Natural killer cell (primary cell): Measurements from ENCODE around the gene CEP43. TPM values are rescaled to one million over a fixed set of nuclear protein-coding genes. Genes with fewer than 3 reads are reported as not detected.

Experiments used
- ATAC-seq, 3 donors: fragments of 150-1000 bp in 2 of 3; fragments of 200-7000 bp in 1 of 3; cut with Tn5 transposase; 1 replicate in 1 of 3; 2 replicates in 2 of 3; pipeline ENCODE4 v1.10.0; 2021; ENCODE audit warnings: mild to moderate bottlenecking in 2 of 3, moderate library complexity in 2 of 3
- DNase-seq, 2 donors: peaks; one replicate each; pipeline versions ENCODE4 v3.0.0 to v3.0.0-alpha.2; 2013 to 2021; ENCODE audit warnings: mixed read lengths in 1 of 2
- H3K27ac ChIP-seq: one replicate; pipeline ENCODE4 v1.5.1; 2013; ENCODE audit warnings: mild to moderate bottlenecking, low read length
- H3K27me3 ChIP-seq: one replicate; pipeline ENCODE4 v1.6.1; 2013; ENCODE audit warnings: low read length; ENCODE audit not compliant: control insufficient read depth, insufficient read depth
- H3K36me3 ChIP-seq: one replicate; pipeline ENCODE4 v1.6.1; 2013; ENCODE audit warnings: low read length; ENCODE audit not compliant: control insufficient read depth, insufficient read depth
- H3K4me1 ChIP-seq: one replicate; pipeline ENCODE4 v1.6.1; 2013; ENCODE audit warnings: low read length; ENCODE audit not compliant: control insufficient read depth, insufficient read depth
- H3K4me3 ChIP-seq: one replicate; pipeline ENCODE4 v1.5.1; 2013; ENCODE audit warnings: low read length
- H3K9me3 ChIP-seq: one replicate; pipeline ENCODE4 v1.6.1; 2013; ENCODE audit warnings: low read length; ENCODE audit not compliant: control insufficient read depth, insufficient read depth
- H3K27ac Mint-ChIP-seq, 2 donors: one replicate each; pipeline ENCODE4 v1.8.0; 2022; ENCODE audit warnings: mild to moderate bottlenecking in 2 of 2, mixed read lengths in 2 of 2, moderate library complexity in 1 of 2
- H3K27me3 Mint-ChIP-seq, 2 donors: one replicate each; pipeline ENCODE4 v1.8.0; 2022; ENCODE audit warnings: low read depth in 2 of 2, mixed read lengths in 2 of 2
- H3K36me3 Mint-ChIP-seq: one replicate; pipeline ENCODE4 v1.8.0; 2022; ENCODE audit warnings: mixed read lengths
- H3K4me1 Mint-ChIP-seq, 2 donors: one replicate each; pipeline ENCODE4 v1.8.0; 2022; ENCODE audit warnings: mixed read lengths in 2 of 2
- H3K4me3 Mint-ChIP-seq: one replicate; pipeline ENCODE4 v1.8.0; 2022; ENCODE audit warnings: mild to moderate bottlenecking, moderate library complexity, mixed read lengths
- H3K9me3 Mint-ChIP-seq, 2 donors: one replicate each; pipeline ENCODE4 v1.8.0; 2022; ENCODE audit warnings: mixed read lengths in 2 of 2
- WGBS: methylation state at CpG from one replicate; pipeline ENCODE4 v1.1.7; 2013; ENCODE audit warnings: missing lambda C conversion rate; ENCODE audit not compliant: insufficient coverage; 5-methylcytosine and 5-hydroxymethylcytosine counted together
- intact Hi-C: fragments of 100-400 bp; cut with micrococcal nuclease; formaldehyde crosslinking; loops from one replicate; pipeline ENCODE4 v1.14.2; 2022
- total RNA-seq, 4 donors: library from RNA; stranded (reverse); fragments of 120-200 nt in 1 of 4; gene quantifications; one replicate each; pipeline versions ENCODE4 v1.2.3 to v1.2.4, GENCODE V29; 2013 to 2022
- TF ChIP-seq, protein P1 (sequence below): fragments of 200-600 bp; IDR thresholded peaks from one replicate; pipeline ENCODE4 v1.8.0; 2022; ENCODE audit warnings: antibody characterized with exemption

Gene CEP43
- total RNA-seq, 3 donors from 2014 or later (not counting 1 experiment from before 2014, with no cell fraction given) = 13.5 to 17.0 (median 15.4) TPM

DNA sequence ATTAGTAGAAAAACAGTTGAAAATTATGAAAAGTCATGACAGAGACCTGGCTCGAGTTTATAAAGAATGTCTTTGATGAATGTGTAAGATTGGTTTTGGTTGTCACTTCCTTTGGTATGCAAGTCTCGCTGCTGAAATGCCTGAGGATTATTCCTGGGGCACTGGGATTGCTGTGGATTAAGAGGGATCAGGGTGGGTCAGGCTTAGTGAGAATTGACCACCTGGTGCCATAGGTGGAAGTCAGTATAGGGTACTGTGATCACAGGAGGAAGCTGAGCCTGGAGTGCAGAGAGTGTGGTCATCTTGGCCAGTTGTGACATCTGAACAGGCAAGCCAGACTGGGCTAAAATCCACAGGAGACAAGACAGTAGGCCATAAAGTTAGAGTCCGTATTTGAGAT, 34.9 kb downstream of the CEP43 start:
- intact Hi-C loops = no loop called here
- ATAC-seq (no peak), DNase-seq (no peak)
- Mint-ChIP-seq H3K27ac (no peak overlapping the region), H3K4me1 (no peaks in the 10 kb centered on the region), H3K27me3 (no peaks in the 10 kb centered on the region), H3K36me3 (peaks cover 8% of the 10 kb centered on the region), H3K9me3 (no peaks in the 10 kb centered on the region), H3K4me3 (no peak overlapping the region)
- Histone ChIP-seq H3K27me3 (no peaks in the 10 kb centered on the region), H3K9me3 (no peaks in the 10 kb centered on the region), H3K4me3 (no peak overlapping the region), H3K4me1 (no peaks in the 10 kb centered on the region), H3K27ac (no peak overlapping the region), H3K36me3 (peaks cover 38% of the 10 kb centered on the region)
- WGBS = 91% methylated on average over 3 of the region's 3 CpGs
- TF ChIP-seq, protein P1, sequence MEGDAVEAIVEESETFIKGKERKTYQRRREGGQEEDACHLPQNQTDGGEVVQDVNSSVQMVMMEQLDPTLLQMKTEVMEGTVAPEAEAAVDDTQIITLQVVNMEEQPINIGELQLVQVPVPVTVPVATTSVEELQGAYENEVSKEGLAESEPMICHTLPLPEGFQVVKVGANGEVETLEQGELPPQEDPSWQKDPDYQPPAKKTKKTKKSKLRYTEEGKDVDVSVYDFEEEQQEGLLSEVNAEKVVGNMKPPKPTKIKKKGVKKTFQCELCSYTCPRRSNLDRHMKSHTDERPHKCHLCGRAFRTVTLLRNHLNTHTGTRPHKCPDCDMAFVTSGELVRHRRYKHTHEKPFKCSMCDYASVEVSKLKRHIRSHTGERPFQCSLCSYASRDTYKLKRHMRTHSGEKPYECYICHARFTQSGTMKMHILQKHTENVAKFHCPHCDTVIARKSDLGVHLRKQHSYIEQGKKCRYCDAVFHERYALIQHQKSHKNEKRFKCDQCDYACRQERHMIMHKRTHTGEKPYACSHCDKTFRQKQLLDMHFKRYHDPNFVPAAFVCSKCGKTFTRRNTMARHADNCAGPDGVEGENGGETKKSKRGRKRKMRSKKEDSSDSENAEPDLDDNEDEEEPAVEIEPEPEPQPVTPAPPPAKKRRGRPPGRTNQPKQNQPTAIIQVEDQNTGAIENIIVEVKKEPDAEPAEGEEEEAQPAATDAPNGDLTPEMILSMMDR = no peak

DNA sequence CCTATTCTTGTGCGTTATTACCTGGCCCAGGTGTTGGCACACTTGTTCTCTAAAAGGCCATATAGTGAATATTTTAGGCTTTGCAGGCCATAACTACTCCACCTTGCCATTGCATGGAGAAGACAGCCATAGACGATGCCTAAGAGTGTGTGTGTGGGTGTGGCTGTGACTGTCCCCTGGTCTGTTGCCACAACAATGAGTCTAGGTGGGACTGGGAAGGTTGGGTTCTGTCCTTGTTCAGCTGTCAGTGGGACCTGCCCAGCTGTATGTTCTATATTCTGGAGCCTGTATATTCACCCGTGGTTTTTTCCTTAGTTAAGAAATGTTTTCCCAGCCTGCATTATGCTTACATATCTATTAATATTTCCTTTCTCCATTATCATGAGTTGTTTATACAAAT, 38.6 kb downstream of the CEP43 start:
- H3K27me3 ChIP-seq = no peaks in the 10 kb centered on the region
- H3K27ac Mint-ChIP-seq = no peak overlapping the region
- no peaks in the 10 kb centered on the region for H3K9me3 ChIP-seq
- H3K4me1 ChIP-seq = peaks cover 11% of the 10 kb centered on the region
- TF ChIP-seq, protein P1 = no peak
- DNase-seq (no peak), ATAC-seq (no peak)
- peaks cover 22% of the 10 kb centered on the region for H3K36me3 ChIP-seq
- peaks cover 6 to 13% of the 10 kb centered on the region in 2 donors for H3K4me1 Mint-ChIP-seq
- H3K4me3 ChIP-seq = no peak overlapping the region
- intact Hi-C loops = no loop called here
- WGBS = 91% methylated on average over 2 of the region's 3 CpGs
- no peaks in the 10 kb centered on the region for H3K27me3 Mint-ChIP-seq
- peaks cover 15% of the 10 kb centered on the region for H3K36me3 Mint-ChIP-seq
- no peak overlapping the region for H3K4me3 Mint-ChIP-seq
- H3K9me3 Mint-ChIP-seq = no peaks in the 10 kb centered on the region
- no peak overlapping the region for H3K27ac ChIP-seq

DNA sequence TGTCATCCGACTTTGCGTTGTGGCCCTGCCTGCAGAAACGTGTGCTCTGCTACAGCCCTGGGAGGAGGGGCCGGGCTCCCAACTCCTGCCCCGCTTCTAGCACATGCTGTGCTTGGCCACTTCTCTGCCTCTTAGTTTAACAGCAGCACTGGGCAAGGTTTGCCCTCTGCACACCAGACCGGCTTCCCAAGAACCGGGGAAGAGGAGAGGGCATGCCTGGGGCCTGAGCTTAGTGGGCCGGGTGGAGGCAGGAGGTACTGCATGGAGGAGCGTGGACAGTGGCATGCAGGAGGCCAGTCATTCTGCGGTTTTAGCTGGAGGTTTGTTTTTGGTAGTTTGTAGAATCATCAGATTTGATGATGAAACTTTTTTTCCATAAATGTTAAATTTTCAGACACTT, 45.5 kb downstream of the CEP43 start:
- H3K36me3 Mint-ChIP-seq = peaks cover 3% of the 10 kb centered on the region
- Histone ChIP-seq H3K4me3 (no peak overlapping the region), H3K27ac (no peak overlapping the region), H3K36me3 (peaks cover 7% of the 10 kb centered on the region), H3K27me3 (no peaks in the 10 kb centered on the region), H3K4me1 (peaks cover 35% of the 10 kb centered on the region), H3K9me3 (no peaks in the 10 kb centered on the region)
- no peaks in the 10 kb centered on the region for H3K9me3 Mint-ChIP-seq
- TF ChIP-seq, protein P1 = no peak
- no peak overlapping the region for H3K27ac Mint-ChIP-seq
- H3K4me3 Mint-ChIP-seq = no peak overlapping the region
- no peak for ATAC-seq
- no peak for DNase-seq
- H3K4me1 Mint-ChIP-seq = peaks cover 19 to 36% of the 10 kb centered on the region in 2 donors
- peaks cover 0 to 2% of the 10 kb centered on the region in 2 donors for H3K27me3 Mint-ChIP-seq
- intact Hi-C loops = no loop called here
- 92% methylated on average over 10 of the region's 10 CpGs for WGBS

DNA sequence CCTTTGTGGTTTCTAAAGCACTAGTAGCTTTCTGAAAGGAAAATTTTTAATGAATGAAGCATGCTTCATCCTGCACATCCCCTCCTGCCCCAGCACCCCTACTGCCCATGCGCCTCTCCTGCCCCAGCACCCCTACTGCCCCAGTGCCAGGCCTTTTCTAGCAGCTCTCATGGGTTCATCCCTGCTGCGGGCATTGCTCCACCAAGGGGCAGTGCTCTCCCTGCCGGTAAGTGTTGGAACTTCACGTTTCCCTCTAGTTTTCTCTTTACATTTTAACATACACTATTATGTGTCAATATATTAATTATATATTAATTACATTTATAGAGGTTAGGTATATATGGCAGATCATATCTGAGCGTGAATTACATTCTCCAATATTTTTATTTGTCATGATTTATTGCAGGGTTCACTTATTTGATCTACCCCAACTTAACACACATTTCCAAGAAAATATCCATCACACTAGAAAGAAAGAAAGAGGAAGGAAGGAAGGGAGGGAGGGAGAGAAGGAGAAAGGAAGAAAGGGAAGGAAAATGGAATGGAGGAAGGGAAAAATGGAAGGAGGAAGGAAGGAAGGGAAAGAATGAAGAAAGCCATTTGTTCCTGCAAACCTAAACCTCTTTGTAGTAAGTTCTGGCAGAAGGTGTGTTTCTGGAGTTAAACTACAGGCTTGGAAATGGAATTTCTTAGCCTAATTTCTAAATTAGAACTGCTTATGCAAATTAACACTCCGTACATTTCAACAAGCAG, 46.8 kb downstream of the CEP43 start:
- Histone ChIP-seq H3K36me3 (peaks cover 2% of the 10 kb centered on the region), H3K4me3 (no peak overlapping the region), H3K27me3 (no peaks in the 10 kb centered on the region), H3K27ac (no peak overlapping the region), H3K4me1 (peaks cover 35% of the 10 kb centered on the region), H3K9me3 (no peaks in the 10 kb centered on the region)
- ATAC-seq = no peak
- WGBS = 95% methylated on average over 3 of the region's 6 CpGs
- intact Hi-C loops = no loop called here
- Mint-ChIP-seq H3K27me3 (peaks cover 0 to 2% of the 10 kb centered on the region in 2 donors), H3K36me3 (no peaks in the 10 kb centered on the region), H3K27ac (no peak overlapping the region), H3K4me1 (peaks cover 19 to 35% of the 10 kb centered on the region in 2 donors), H3K4me3 (no peak overlapping the region), H3K9me3 (no peaks in the 10 kb centered on the region)
- DNase-seq = no peak
- TF ChIP-seq, protein P1 = no peak
